Subcutaneous adipose tissue (tissue), 4 donors: ENCODE results near the gene OR10H1. TPM values are rescaled to one million over a fixed set of nuclear protein-coding genes. Genes with fewer than 3 reads are reported as not detected.

Experiments
- CTCF ChIP-seq: fragments of 450-650 bp; IDR thresholded peaks from one replicate; pipeline ENCODE4 v1.5.1; 2016; ENCODE audit warnings: low read depth, mild to moderate bottlenecking, control low read depth, antibody characterized with exemption, moderate library complexity
- total RNA-seq, 4 donors: library from RNA; depleted of rRNA; stranded (reverse); fragments of >200 nt; gene quantifications; one replicate each; pipeline ENCODE4 v1.1.0, GENCODE V29; 2016

OR10H1 gene
- not detected for total RNA-seq

GRCh38 chr19:15815306-15815705 is at the start of gene OR10H1:
Gene OR10H1, minus strand, starts transcription at chr19:15815664. Its CDS starts 7,627 bp downstream, at chr19:15808037.
- no peak for TF ChIP-seq CTCF

DNA sequence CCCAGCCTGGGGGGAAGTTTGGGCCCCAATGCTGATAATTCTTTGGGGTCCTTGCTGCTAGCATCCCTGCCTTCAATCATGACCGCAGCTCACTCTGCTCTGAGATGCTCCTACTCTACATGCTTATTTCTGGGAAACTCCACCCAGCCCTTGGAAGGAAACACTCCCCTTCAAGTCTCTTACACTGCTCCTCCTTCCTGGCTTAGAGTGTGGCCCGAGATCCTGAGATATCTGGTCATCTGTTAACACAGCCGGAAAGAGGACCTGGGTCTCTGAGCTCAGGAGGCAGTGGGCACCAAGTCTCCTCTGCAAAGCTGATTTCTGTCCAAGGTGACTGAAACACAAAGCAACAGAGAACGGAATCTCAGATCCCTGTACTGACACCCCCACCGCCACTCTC is 49.4 kb upstream of the OR10H1 start:
- no peak for TF ChIP-seq CTCF

DNA sequence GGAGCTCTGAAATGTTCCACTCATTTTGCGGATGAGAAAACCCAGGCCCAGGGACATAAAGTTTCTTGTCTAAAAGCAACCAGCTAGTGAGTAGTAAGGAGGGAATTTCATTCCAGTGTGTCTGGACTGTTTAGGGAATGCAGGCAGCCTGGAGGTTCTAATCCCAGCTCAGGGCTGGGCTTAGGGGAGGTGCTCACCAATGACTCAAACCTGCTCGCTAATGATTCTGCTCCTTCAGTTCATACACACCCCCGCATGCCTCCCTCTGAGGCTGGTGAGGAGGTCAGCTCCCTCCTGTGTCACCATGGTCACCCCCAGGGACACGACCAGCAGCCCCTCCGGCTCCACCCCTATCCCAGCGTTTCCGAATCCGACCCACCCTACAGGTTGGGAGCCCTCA is 47.8 kb upstream of the OR10H1 start:
- no peak for TF ChIP-seq CTCF

DNA sequence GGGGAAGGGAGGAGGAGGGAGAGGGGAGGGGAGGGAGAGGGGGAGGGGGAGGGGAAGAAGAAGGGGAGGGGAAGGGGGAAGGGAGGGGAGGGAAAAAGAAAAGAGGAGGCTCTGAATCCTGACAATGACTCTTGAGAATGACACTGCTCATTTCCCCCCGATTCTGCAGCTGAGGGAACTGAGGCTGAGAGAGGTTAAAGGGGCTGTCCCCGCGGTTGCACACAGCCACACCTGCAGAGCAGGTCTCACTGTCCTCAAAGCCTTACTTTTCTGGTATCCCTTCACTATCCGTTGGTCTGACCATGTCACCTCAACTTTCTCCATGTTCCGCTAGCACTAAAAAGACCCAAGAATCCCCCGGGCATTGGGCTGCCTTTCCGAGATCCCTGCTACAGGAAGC is 47.0 kb upstream of the OR10H1 start:
- no peak for TF ChIP-seq CTCF

GRCh38 chr19:15860522-15860921 is 45.1 kb upstream of the OR10H1 start:
- no peak for TF ChIP-seq CTCF

DNA sequence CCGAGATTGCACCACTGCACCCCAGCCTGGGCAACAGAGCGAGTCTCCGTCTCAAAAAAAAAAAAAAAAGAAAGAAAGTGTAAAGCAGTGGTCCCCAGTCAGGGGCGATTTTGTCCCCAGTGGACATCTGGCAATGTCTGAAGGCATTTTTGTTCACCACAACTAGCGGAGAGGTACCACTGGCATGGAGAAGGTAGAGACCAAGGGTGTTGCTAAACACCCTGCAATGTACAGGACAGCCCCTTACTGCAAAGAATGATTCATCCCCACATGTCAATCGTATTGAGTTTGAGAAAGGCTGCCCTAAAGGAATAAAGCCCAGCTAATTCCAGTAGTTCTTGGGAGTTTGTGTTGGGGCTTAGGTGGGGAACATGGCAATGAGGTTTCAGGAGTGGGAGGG is 43.7 kb upstream of the OR10H1 start:
- TF ChIP-seq CTCF: no peak

DNA sequence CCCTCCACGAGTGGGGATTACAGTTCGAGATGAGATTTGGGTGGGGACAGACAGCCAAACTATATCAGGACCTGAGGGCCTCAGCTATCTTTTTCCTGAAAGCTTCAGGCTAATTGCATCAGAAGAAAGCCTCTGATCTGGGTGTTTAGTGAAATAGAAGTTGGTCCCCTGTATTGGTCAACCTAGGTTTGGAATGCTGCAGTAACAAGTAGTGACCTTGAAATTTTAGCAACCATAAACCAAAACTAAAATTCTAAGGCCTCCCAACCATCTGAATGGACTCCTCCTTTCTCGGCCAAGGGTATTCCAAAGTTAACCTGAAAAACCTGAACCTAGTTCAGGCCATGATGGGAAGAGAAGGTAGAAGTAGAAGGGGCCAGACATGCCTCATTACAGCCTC is 34.9 kb upstream of the OR10H1 start:
- no peak for TF ChIP-seq CTCF
